PFSK-1 (cell line): ENCODE data around the gene SCNN1G. TPM values are rescaled to one million over a fixed set of nuclear protein-coding genes. Genes with fewer than 3 reads are reported as not detected.

Experiments
- FOXP2 ChIP-seq: optimal IDR thresholded peaks from 2 replicates; pipeline ENCODE3; 2011; ENCODE audit warnings: borderline replicate concordance, control low read depth, inconsistent platforms; ENCODE audit not compliant: insufficient read depth; ENCODE audit errors: extremely low read length, extremely low read depth
- POLR2AphosphoS5 ChIP-seq: IDR thresholded peaks from 2 replicates; pipeline ENCODE4 v1.6.1; 2012; ENCODE audit warnings: low read depth, mild to moderate bottlenecking, control low read depth, low read length, moderate library complexity
- REST ChIP-seq, 2 experiments: IDR thresholded peaks; 2 replicates each; pipeline versions ENCODE4 v1.6.1 to v1.8.0; 2011 to 2012; ENCODE audit warnings: low read depth in 2 of 2, low read length in 2 of 2, control low read depth in 1 of 2, inconsistent platforms in 1 of 2, mild to moderate bottlenecking in 1 of 2, moderate library complexity in 1 of 2; ENCODE audit not compliant: insufficient read depth in 1 of 2
- SIN3A ChIP-seq: IDR thresholded peaks from 2 replicates; pipeline ENCODE4 v1.6.1; 2012; ENCODE audit warnings: mild to moderate bottlenecking, low read length, moderate library complexity, borderline replicate concordance; ENCODE audit not compliant: insufficient read depth
- TAF1 ChIP-seq: IDR thresholded peaks from 2 replicates; pipeline ENCODE4 v1.6.1; 2012; ENCODE audit warnings: low read length, control low read depth, borderline replicate concordance; ENCODE audit not compliant: insufficient read depth
- polyA plus RNA-seq: library from polyadenylated mRNA; unstranded; fragments of >200 nt; gene quantifications from one replicate; pipeline ENCODE4 v1.2.1, GENCODE V29; 2012; ENCODE audit warnings: low read depth, missing spikeins; ENCODE audit not compliant: insufficient read length

SCNN1G gene
- 1.3 TPM for polyA plus RNA-seq

- no peak for TF ChIP-seq TAF1
- TF ChIP-seq FOXP2: no peak
- no peak for TF ChIP-seq REST (IDR thresholded peaks at IDR 0.05; ENCODE audit: insufficient read depth in 1 of 2, low read depth in 2 of 2, low read length in 2 of 2)
- no peak for TF ChIP-seq POLR2AphosphoS5
- TF ChIP-seq SIN3A: no peak
Measured at GRCh38 chr16:23182679-23183542, at the start of gene SCNN1G. Gene SCNN1G (plus strand): TSS chr16:23182745. CDS start chr16:23186272, 3,527 bp downstream.

GRCh38 chr16:23132775-23133463 is 49.6 kb upstream of the SCNN1G start:
- TF ChIP-seq POLR2AphosphoS5 (no peak), TAF1 (no peak), REST (IDR thresholded peaks at IDR 0.05; ENCODE audit: insufficient read depth in 1 of 2, low read depth in 2 of 2, low read length in 2 of 2) (no peak), FOXP2 (no peak)

- TF ChIP-seq REST (IDR thresholded peaks at IDR 0.05; ENCODE audit: insufficient read depth in 1 of 2, low read depth in 2 of 2, low read length in 2 of 2) (no peak), FOXP2 (no peak), POLR2AphosphoS5 (no peak), SIN3A (no peak), TAF1 (no peak)
Measured at GRCh38 chr16:23134274-23134673, 48.3 kb upstream of the SCNN1G start.

- no peak for TF ChIP-seq FOXP2
- TF ChIP-seq POLR2AphosphoS5: no peak
- TF ChIP-seq REST (IDR thresholded peaks at IDR 0.05; ENCODE audit: insufficient read depth in 1 of 2, low read depth in 2 of 2, low read length in 2 of 2): no peak
- TF ChIP-seq TAF1: no peak
- TF ChIP-seq SIN3A: no peak
Measured at GRCh38 chr16:23137256-23137655, 45.3 kb upstream of the SCNN1G start.
